ENCODE measurements around the gene DYRK1A.

DYRK1A gene

GRCh38 chr21:37450445-37450941 lies 83.9 kb downstream of the DYRK1A start:
- DNase-seq: no peak

GRCh38 chr21:37451446-37451845 lies 84.9 kb downstream of the DYRK1A start:
- no peak for DNase-seq

- DNase-seq: peak in 1 of 2 experiments; percentile 13
Observed at GRCh38 chr21:37452227-37452626, 85.7 kb downstream of the DYRK1A start.

GRCh38 chr21:37453350-37453749 lies 86.8 kb downstream of the DYRK1A start:
- DNase-seq: no peak

GRCh38 chr21:37454869-37455503 lies 88.4 kb downstream of the DYRK1A start:
- no peak for DNase-seq

- no peak for DNase-seq
Observed at GRCh38 chr21:37455504-37455911, 88.9 kb downstream of the DYRK1A start.

- DNase-seq: no peak
Observed at GRCh38 chr21:37458669-37459276, 92.2 kb downstream of the DYRK1A start.

- DNase-seq: no peak
Observed at GRCh38 chr21:37459575-37459974, 93.0 kb downstream of the DYRK1A start.

- peak in 1 of 2 experiments; percentile 15 for DNase-seq
Observed at GRCh38 chr21:37460196-37460595, 93.6 kb downstream of the DYRK1A start.

- no peak for DNase-seq
Observed at GRCh38 chr21:37461479-37461878, 94.9 kb downstream of the DYRK1A start.

- no peak for DNase-seq
Observed at GRCh38 chr21:37462087-37462861, 95.7 kb downstream of the DYRK1A start.

- DNase-seq: peak in 1 of 2 experiments; percentile 45
Observed at GRCh38 chr21:37463083-37463801, 96.7 kb downstream of the DYRK1A start.

GRCh38 chr21:37467082-37467481 lies 100.5 kb downstream of the DYRK1A start:
- DNase-seq: no peak

GRCh38 chr21:37468909-37469308 lies 102.3 kb downstream of the DYRK1A start:
- DNase-seq: no peak

GRCh38 chr21:37469441-37469840 lies 102.9 kb downstream of the DYRK1A start:
- no peak for DNase-seq

GRCh38 chr21:37472581-37472980 lies 106.0 kb downstream of the DYRK1A start:
- DNase-seq: no peak

GRCh38 chr21:37473491-37473890 lies 106.9 kb downstream of the DYRK1A start:
- no peak for DNase-seq

GRCh38 chr21:37474342-37474741 lies 107.8 kb downstream of the DYRK1A start:
- DNase-seq: no peak

GRCh38 chr21:37475186-37475868 lies 108.8 kb downstream of the DYRK1A start:
- no peak for DNase-seq

GRCh38 chr21:37478794-37479193 lies 112.2 kb downstream of the DYRK1A start:
- no peak for DNase-seq

GRCh38 chr21:37483776-37484175 lies 117.2 kb downstream of the DYRK1A start:
- no peak for DNase-seq

Data from NCI-H446 (cell line).